GM21526 (cell line): ENCODE measurements around the gene FUZ.

Experiments used
- ATAC-seq: cut with Tn5 transposase; IDR thresholded peaks from one replicate; pipeline ENCODE4 v1.9.1; 2021; ENCODE audit warnings: moderate library complexity; ENCODE audit not compliant: unreplicated experiment, low FRiP score

FUZ gene

GRCh38 chr19:49761249-49761624 is 51.9 kb downstream of the FUZ start:
- ATAC-seq: no peak

GRCh38 chr19:49758292-49758691 is 54.8 kb downstream of the FUZ start:
- ATAC-seq: no peak
